Activated T-helper 17 cell treated with anti-CD3 and anti-CD28 coated beads, Interleukin-2, amount 50 U/mL, for 72 hours (primary cell): ENCODE results near the gene ATP1A1. TPM values are rescaled to one million over a fixed set of nuclear protein-coding genes. Genes with fewer than 3 reads are reported as not detected.
A peak's percentile ranks its signal among the peaks of the same experiment; 100 is the strongest.

Experiments
- ATAC-seq: fragments of 150-1000 bp; cut with Tn5 transposase; replicated peaks from 2 replicates; pipeline ENCODE4 v1.10.0; 2021; ENCODE audit warnings: mild to moderate bottlenecking, moderate library complexity
- H3K27ac Mint-ChIP-seq: one replicate; pipeline ENCODE4 v1.8.0; 2022; ENCODE audit warnings: mixed read lengths
- H3K27me3 Mint-ChIP-seq: one replicate; pipeline ENCODE4 v1.8.0; 2022; ENCODE audit warnings: mixed read lengths
- H3K36me3 Mint-ChIP-seq: one replicate; pipeline ENCODE4 v1.8.0; 2022; ENCODE audit warnings: low read depth, mild to moderate bottlenecking, mixed read lengths
- H3K4me1 Mint-ChIP-seq: one replicate; pipeline ENCODE4 v1.8.0; 2022; ENCODE audit warnings: mixed read lengths
- H3K4me3 Mint-ChIP-seq: one replicate; pipeline ENCODE4 v1.8.0; 2022; ENCODE audit warnings: mild to moderate bottlenecking, mixed read lengths
- H3K9me3 Mint-ChIP-seq: one replicate; pipeline ENCODE4 v1.8.0; 2022; ENCODE audit warnings: mixed read lengths
- total RNA-seq, 2 donors: library from RNA; stranded (reverse); gene quantifications; one replicate each; pipeline ENCODE4 v1.2.3, GENCODE V29; 2022

ATP1A1 gene
- total RNA-seq, 2 donors from 2014 or later: 206 to 244 TPM

DNA sequence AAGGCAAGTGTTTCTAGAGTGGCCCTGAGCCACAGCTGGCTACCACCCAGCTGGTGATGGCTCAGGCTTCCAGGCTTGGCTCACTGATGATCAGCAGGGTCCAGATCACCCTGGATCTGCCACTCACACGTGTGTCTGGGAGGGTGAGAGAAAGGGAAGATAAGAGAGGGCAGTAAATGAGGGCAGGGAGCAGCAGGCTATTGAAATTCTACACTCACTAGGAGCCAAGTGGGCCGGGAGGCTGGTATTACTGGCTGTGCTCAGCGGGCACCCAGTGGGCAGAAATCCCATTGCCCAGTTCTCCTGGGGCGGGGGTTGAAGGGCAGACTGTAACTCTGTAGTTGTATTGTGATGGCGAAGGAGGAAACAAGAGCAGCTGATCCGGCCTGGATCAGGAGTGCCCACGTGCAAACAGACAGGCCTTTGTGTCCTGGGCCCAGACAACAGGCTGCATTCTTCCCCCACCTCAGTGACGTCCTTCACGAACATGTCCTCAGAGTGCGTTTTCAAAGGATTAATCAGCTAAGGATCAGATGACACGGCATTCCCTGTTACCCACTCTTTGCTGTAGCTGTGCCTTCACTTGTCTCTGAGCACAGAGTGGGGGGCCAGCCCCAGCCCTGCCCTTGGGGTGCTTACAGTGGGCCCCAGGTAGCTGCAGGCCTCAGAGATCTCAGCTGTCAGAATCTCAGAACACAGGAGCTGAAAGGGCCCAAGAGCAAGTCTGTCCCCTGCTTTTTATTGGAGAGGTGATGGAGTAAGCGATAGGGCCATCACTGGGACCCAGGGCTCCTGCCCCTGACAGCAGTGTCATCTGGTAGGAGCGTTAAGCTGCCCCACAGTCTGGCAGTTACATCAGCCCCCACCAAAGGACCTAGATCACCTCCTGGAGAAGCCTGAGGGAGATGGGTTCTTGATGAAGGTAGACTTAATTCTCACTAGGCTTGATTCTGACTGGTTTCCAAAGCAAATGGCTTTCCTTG lies 60.5 kb downstream of the ATP1A1 start:
- H3K36me3 Mint-ChIP-seq: no peaks in the 10 kb centered on the region
- no peaks in the 10 kb centered on the region for H3K9me3 Mint-ChIP-seq
- H3K27me3 Mint-ChIP-seq: peaks cover 2% of the 10 kb centered on the region
- no peaks in the 10 kb centered on the region for H3K4me1 Mint-ChIP-seq
- ATAC-seq: no peak
- no peak overlapping the region for H3K4me3 Mint-ChIP-seq
- H3K27ac Mint-ChIP-seq: no peak overlapping the region

GRCh38 chr1:116434849-116435248 lies 61.8 kb downstream of the ATP1A1 start:
- Mint-ChIP-seq H3K4me1 (no peaks in the 10 kb centered on the region), H3K9me3 (no peaks in the 10 kb centered on the region), H3K27ac (no peak overlapping the region), H3K36me3 (no peaks in the 10 kb centered on the region), H3K4me3 (no peak overlapping the region), H3K27me3 (peaks cover 6% of the 10 kb centered on the region)
- no peak for ATAC-seq

DNA sequence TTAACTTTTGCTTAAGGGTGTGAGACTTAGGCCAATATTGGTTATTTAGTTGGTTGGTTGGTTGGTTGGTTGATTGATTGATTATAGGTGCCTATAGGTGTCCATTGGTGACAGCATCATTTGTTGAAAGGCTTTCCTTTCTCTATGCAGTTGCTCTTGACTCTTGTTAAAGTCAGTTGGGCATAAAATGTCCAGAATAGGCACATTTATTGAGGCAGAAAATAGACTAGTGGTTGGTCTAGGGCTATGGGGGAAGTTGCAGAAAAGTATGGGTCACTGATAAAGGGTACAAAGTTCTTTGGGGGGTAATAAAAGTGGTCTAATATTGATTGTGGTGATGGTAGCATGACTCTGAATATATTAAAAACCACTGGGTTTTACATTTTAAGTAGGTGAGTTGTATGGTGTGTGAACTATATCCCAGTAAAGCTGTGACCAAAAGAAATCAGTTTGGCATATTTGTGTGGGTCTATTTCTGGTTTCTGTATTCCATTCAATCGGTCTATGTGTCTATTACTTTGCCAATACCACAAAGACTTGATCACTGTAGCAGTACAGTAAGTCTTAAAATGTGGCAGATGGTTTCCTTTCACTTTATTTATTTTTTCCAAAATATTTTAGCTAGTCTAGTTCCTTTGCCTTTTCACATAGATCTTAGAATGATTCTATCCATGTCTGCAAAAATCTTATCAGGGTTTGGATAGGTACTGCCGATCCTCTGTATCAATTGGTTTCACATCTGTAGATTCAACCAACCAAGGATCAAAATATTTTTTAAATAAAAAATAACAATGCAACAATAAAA lies 63.0 kb downstream of the ATP1A1 start:
- Mint-ChIP-seq H3K9me3 (no peaks in the 10 kb centered on the region), H3K27me3 (peaks cover 10% of the 10 kb centered on the region), H3K27ac (no peak overlapping the region)

DNA sequence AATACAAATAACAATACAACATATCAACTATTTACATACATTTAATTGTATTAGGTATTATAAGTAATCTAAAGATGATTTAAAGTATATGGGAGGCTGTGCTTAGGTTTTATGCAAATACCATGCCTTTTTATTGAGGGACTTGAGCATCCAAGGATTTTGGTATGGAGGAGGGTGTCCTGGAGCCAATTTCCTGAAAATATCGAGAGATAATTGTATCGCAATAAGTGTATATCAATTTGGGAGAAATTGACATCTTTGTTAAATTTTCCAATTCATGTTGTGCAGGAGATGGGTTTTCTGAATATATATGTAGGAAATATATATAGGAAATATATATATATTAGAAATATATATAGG lies 63.5 kb downstream of the ATP1A1 start:
- Mint-ChIP-seq H3K36me3 (no peaks in the 10 kb centered on the region), H3K27ac (no peak overlapping the region), H3K9me3 (no peaks in the 10 kb centered on the region), H3K4me1 (no peaks in the 10 kb centered on the region), H3K4me3 (no peak overlapping the region), H3K27me3 (peaks cover 10% of the 10 kb centered on the region)
- peak; percentile 24 for ATAC-seq

More for the DNA sequence above, 63.0 kb downstream of the ATP1A1 start:
- Mint-ChIP-seq H3K4me3 (no peak overlapping the region), H3K36me3 (no peaks in the 10 kb centered on the region), H3K4me1 (no peaks in the 10 kb centered on the region)
- peak; percentile 75 for ATAC-seq

DNA sequence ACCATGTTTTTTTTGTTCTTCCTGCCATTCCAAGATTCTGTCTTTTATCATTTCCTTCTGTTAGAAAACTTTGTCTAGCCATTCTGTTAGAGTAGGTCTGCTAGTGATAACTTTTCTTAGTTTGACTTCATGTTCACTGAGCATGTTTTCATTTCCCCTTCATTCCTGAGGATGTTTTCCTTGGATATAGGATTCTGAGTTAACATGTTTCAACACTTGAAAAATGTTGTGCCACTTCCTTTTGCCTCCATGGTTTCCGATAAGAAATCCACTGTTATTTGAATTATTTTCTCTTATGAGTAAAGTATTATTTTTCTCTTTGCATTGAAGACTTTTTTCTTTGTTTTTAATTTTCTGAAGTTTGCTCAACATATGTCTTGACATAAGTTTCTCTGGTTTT lies 66.7 kb downstream of the ATP1A1 start:
- no peak for ATAC-seq
- Mint-ChIP-seq H3K27me3 (peaks cover 13% of the 10 kb centered on the region), H3K36me3 (no peaks in the 10 kb centered on the region), H3K4me3 (no peak overlapping the region), H3K27ac (no peak overlapping the region), H3K4me1 (no peaks in the 10 kb centered on the region), H3K9me3 (no peaks in the 10 kb centered on the region)

DNA sequence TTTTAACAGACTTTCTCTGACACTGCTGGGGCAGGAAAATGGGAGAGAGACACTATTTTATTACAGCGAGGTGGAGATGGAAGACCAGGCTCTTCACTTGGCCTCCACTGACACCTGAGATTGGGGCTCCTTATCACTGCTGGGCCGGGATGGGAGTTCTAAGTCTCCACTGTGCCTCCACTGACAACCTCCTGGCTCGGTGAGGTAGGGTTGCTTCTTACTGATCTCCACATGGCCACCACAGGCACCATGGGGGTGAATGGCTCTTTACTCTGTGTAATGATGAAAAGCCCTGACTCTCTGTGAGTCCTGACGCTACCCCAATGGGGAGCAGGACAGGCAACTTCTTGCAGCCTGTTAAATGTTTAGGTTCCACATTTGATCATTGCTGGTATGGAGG lies 67.7 kb downstream of the ATP1A1 start:
- Mint-ChIP-seq H3K4me1 (no peaks in the 10 kb centered on the region), H3K27me3 (peaks cover 13% of the 10 kb centered on the region), H3K36me3 (no peaks in the 10 kb centered on the region), H3K4me3 (no peak overlapping the region), H3K9me3 (no peaks in the 10 kb centered on the region), H3K27ac (no peak overlapping the region)
- no peak for ATAC-seq

GRCh38 chr1:116445534-116445933 lies 72.5 kb downstream of the ATP1A1 start:
- no peak overlapping the region for H3K27ac Mint-ChIP-seq
- H3K4me3 Mint-ChIP-seq: no peak overlapping the region
- no peaks in the 10 kb centered on the region for H3K36me3 Mint-ChIP-seq
- peaks cover 13% of the 10 kb centered on the region for H3K27me3 Mint-ChIP-seq
- no peaks in the 10 kb centered on the region for H3K9me3 Mint-ChIP-seq
- no peak for ATAC-seq
- no peaks in the 10 kb centered on the region for H3K4me1 Mint-ChIP-seq

GRCh38 chr1:116446686-116447085 lies 73.6 kb downstream of the ATP1A1 start:
- no peaks in the 10 kb centered on the region for H3K9me3 Mint-ChIP-seq
- no peaks in the 10 kb centered on the region for H3K4me1 Mint-ChIP-seq
- no peak overlapping the region for H3K27ac Mint-ChIP-seq
- H3K4me3 Mint-ChIP-seq: no peak overlapping the region
- H3K27me3 Mint-ChIP-seq: peaks cover 12% of the 10 kb centered on the region
- no peak for ATAC-seq
- H3K36me3 Mint-ChIP-seq: no peaks in the 10 kb centered on the region

DNA sequence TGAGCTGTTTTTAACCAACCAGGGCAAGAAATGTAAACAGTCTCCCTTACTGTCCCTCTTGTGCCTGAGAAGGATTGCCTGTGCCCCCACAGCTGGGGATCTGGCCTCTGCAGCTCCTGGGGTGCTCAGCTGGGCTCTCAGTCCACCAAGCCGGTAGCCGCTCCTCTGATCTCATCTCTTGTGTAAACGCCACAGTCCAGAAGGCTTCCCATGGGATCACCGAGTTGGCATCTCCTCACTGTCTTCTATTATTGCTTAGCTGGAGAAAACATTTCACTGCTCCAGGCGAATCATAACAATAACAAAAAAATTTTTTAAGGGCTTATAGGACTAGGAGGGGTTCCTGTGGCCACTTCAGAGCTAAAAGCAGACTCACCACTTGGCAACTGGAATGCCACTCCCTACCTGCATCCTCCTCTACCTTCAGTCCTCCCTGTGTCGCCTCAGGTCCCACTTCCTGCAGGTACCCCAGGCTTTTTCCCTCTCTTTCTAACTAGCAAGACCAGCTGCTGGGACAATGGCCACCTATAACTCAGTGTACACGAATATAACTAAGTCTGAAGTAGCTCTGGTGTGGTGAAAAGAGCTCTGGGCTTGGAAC lies 75.8 kb downstream of the ATP1A1 start:
- no peaks in the 10 kb centered on the region for H3K36me3 Mint-ChIP-seq
- ATAC-seq: no peak
- no peak overlapping the region for H3K27ac Mint-ChIP-seq

DNA sequence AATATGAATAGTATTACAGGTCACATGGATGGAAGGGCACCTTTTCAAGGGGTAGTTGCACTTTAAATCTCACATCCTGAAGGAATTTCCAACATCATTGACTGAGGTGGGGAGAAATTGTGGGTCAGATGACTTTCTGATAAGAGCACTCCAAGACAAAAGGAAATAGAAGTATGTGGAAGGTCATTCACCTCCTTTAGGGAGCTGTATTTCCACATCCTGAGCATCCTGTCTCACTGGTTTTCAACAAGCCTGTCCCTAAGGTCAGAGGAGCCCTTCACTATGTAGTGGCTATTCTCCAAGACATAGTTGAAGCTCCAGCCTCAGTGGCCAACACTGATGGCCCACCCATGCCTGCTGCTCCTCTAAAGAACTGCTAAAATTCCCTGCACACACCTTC lies 76.5 kb downstream of the ATP1A1 start:
- Mint-ChIP-seq H3K36me3 (no peaks in the 10 kb centered on the region), H3K27ac (no peak overlapping the region), H3K27me3 (peaks cover 9% of the 10 kb centered on the region), H3K9me3 (no peaks in the 10 kb centered on the region), H3K4me3 (no peak overlapping the region), H3K4me1 (no peaks in the 10 kb centered on the region)
- no peak for ATAC-seq

More for the DNA sequence above, 75.8 kb downstream of the ATP1A1 start:
- no peaks in the 10 kb centered on the region for H3K4me1 Mint-ChIP-seq
- H3K9me3 Mint-ChIP-seq: no peaks in the 10 kb centered on the region
- H3K27me3 Mint-ChIP-seq: peaks cover 9% of the 10 kb centered on the region
- no peak overlapping the region for H3K4me3 Mint-ChIP-seq

DNA sequence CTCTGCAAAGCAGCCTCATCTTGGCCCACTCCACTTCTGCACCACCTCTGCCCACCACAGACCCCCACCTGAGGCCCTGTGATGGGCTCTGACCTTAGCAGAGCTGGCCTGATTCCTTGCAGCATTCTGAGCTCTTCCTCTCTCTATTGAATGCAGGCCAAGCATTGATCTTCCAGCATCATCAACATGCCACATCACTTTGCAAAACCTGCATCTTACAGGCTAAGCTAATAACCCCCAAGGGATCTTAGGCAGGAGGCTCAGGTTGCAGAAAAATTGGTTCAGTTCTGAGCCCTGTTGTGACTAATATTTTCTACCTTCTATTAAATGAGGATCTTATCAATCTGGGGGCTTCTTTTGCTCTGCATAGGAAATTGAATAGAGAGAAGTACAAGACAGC lies 78.7 kb downstream of the ATP1A1 start:
- H3K27ac Mint-ChIP-seq: no peak overlapping the region
- no peak for ATAC-seq
- H3K27me3 Mint-ChIP-seq: peaks cover 4% of the 10 kb centered on the region
- H3K9me3 Mint-ChIP-seq: no peaks in the 10 kb centered on the region
- H3K4me1 Mint-ChIP-seq: no peaks in the 10 kb centered on the region
- no peaks in the 10 kb centered on the region for H3K36me3 Mint-ChIP-seq
- H3K4me3 Mint-ChIP-seq: no peak overlapping the region

- Mint-ChIP-seq H3K9me3 (no peaks in the 10 kb centered on the region), H3K27me3 (peaks cover 4% of the 10 kb centered on the region), H3K4me1 (no peaks in the 10 kb centered on the region), H3K36me3 (no peaks in the 10 kb centered on the region), H3K4me3 (no peak overlapping the region), H3K27ac (no peak overlapping the region)
- no peak for ATAC-seq
Observed at GRCh38 chr1:116453481-116453880, 80.4 kb downstream of the ATP1A1 start.

GRCh38 chr1:116453906-116454305 lies 80.9 kb downstream of the ATP1A1 start:
- H3K27me3 Mint-ChIP-seq: peaks cover 4% of the 10 kb centered on the region
- no peaks in the 10 kb centered on the region for H3K4me1 Mint-ChIP-seq
- no peaks in the 10 kb centered on the region for H3K36me3 Mint-ChIP-seq
- H3K9me3 Mint-ChIP-seq: no peaks in the 10 kb centered on the region
- no peak overlapping the region for H3K27ac Mint-ChIP-seq
- H3K4me3 Mint-ChIP-seq: no peak overlapping the region
- no peak for ATAC-seq
